Measurements from ENCODE around the gene SSH2.

SSH2 gene

DNA sequence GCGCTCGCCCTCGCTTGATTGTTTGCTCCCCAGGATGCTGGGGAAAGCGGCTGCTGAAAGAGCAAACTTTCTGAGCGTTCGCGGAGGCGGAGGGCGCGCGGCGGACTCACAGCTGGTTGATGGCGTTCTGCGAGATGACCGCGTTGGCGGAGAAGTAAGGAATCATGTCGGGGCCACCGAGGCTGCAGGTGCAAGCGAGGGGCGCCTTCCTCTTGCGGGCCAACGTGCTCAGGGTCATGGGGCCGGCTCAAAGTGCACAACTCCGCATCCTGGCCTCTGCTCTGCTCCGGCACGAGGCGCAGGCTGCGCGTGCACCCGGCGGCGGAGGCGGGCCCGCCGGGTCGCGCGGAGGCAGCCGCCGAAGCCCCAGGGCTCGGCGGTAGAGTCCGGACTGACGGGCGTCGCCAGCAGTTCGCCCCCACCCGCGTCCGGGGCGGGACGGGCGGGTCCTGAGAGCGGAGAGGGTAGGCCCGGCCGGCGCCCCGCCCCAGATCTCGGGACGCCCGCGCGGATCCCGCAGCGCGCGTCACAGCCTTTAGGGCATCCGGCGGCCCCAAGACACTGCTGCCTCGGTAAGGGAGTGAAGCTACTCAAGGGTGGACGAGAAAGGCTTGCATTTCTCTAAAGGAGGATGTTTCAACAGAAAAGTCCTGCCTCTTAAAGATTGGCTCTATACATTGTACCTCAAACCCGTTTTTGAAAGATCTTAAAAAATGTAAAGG, 168.8 kb downstream of the SSH2 start:
- peak; percentile 84 for DNase-seq
- no peaks in the 10 kb centered on the region for H3K9me3 ChIP-seq (ENCODE audit: insufficient read depth, low read length, severe bottlenecking)
- no peaks in the 10 kb centered on the region for H3K27me3 ChIP-seq (ENCODE audit: insufficient read depth, low read length, poor library complexity)
- peak overlapping the region; percentile 80 for H2AFZ ChIP-seq (ENCODE audit: low read depth, low read length)
- H3K79me2 ChIP-seq (ENCODE audit: insufficient read depth, low read length), result peaks cover 11% of the 10 kb centered on the region
- peak overlapping the region; percentile 99 for H3K4me2 ChIP-seq (ENCODE audit: insufficient read depth, low read length)
- H3K4me3 ChIP-seq (ENCODE audit: low read depth in 1 of 2, low read length in 2 of 2), result peak overlapping the region; percentile 47 to 73; a peak in 3 of 4 replicates
- H3K36me3 ChIP-seq (ENCODE audit: insufficient read depth, low read length), result no peaks in the 10 kb centered on the region; the same call in 1 of the 2 replicates
- H3K4me1 ChIP-seq (ENCODE audit: insufficient read depth, low read length), result peaks cover 28% of the 10 kb centered on the region
- H3K27ac ChIP-seq (ENCODE audit: low read length), result peak overlapping the region; percentile 68
- TF ChIP-seq, protein P1, sequence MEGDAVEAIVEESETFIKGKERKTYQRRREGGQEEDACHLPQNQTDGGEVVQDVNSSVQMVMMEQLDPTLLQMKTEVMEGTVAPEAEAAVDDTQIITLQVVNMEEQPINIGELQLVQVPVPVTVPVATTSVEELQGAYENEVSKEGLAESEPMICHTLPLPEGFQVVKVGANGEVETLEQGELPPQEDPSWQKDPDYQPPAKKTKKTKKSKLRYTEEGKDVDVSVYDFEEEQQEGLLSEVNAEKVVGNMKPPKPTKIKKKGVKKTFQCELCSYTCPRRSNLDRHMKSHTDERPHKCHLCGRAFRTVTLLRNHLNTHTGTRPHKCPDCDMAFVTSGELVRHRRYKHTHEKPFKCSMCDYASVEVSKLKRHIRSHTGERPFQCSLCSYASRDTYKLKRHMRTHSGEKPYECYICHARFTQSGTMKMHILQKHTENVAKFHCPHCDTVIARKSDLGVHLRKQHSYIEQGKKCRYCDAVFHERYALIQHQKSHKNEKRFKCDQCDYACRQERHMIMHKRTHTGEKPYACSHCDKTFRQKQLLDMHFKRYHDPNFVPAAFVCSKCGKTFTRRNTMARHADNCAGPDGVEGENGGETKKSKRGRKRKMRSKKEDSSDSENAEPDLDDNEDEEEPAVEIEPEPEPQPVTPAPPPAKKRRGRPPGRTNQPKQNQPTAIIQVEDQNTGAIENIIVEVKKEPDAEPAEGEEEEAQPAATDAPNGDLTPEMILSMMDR (IDR thresholded peaks at IDR 0.05; ENCODE audit: borderline replicate concordance, extremely low read depth, low read length, poor library complexity, severe bottlenecking), result no peak
- TF ChIP-seq EZH2 (IDR thresholded peaks at IDR 0.05; ENCODE audit: borderline replicate concordance, low read depth, low read length, severe bottlenecking), result no peak
- H4K20me1 ChIP-seq (ENCODE audit: insufficient read depth, low read length), result peaks cover 48% of the 10 kb centered on the region
- ATAC-seq (ENCODE audit: insufficient read depth, low read depth), result peak; percentile 82
- peak overlapping the region; percentile 66 for H3K9ac ChIP-seq (ENCODE audit: low read depth, low read length)

GRCh38 chr17:29760279-29761039, 169.6 kb downstream of the SSH2 start:
- no peaks in the 10 kb centered on the region; the same call in 1 of the 2 replicates for H3K36me3 ChIP-seq (ENCODE audit: insufficient read depth, low read length)
- peaks cover 47% of the 10 kb centered on the region for H4K20me1 ChIP-seq (ENCODE audit: insufficient read depth, low read length)
- peaks cover 28% of the 10 kb centered on the region for H3K4me1 ChIP-seq (ENCODE audit: insufficient read depth, low read length)
- TF ChIP-seq, protein P1 (IDR thresholded peaks at IDR 0.05; ENCODE audit: borderline replicate concordance, extremely low read depth, low read length, poor library complexity, severe bottlenecking), result no peak
- no peak for TF ChIP-seq EZH2 (IDR thresholded peaks at IDR 0.05; ENCODE audit: borderline replicate concordance, low read depth, low read length, severe bottlenecking)
- peak overlapping the region; percentile 80 for H2AFZ ChIP-seq (ENCODE audit: low read depth, low read length)
- H3K4me2 ChIP-seq (ENCODE audit: insufficient read depth, low read length), result peak overlapping the region; percentile 99
- H3K79me2 ChIP-seq (ENCODE audit: insufficient read depth, low read length), result peaks cover 11% of the 10 kb centered on the region
- H3K27me3 ChIP-seq (ENCODE audit: insufficient read depth, low read length, poor library complexity), result no peaks in the 10 kb centered on the region
- no peaks in the 10 kb centered on the region for H3K9me3 ChIP-seq (ENCODE audit: insufficient read depth, low read length, severe bottlenecking)
- DNase-seq (peak; percentile 77), ATAC-seq (ENCODE audit: insufficient read depth, low read depth) (peak; percentile 84)
- peak overlapping the region; percentile 68 for H3K27ac ChIP-seq (ENCODE audit: low read length)
- H3K9ac ChIP-seq (ENCODE audit: low read depth, low read length), result peak overlapping the region; percentile 66
- peak overlapping the region; percentile 47 to 73; a peak in 3 of 4 replicates for H3K4me3 ChIP-seq (ENCODE audit: low read depth in 1 of 2, low read length in 2 of 2)

GRCh38 chr17:29758255-29758654, 171.8 kb downstream of the SSH2 start:
- DNase-seq (no peak), ATAC-seq (ENCODE audit: insufficient read depth, low read depth) (no peak)
- H3K4me1 ChIP-seq (ENCODE audit: insufficient read depth, low read length), result peaks cover 28% of the 10 kb centered on the region
- TF ChIP-seq, protein P1 (IDR thresholded peaks at IDR 0.05; ENCODE audit: borderline replicate concordance, extremely low read depth, low read length, poor library complexity, severe bottlenecking), result no peak
- no peak for TF ChIP-seq EZH2 (IDR thresholded peaks at IDR 0.05; ENCODE audit: borderline replicate concordance, low read depth, low read length, severe bottlenecking)
- H3K27ac ChIP-seq (ENCODE audit: low read length), result no peak overlapping the region
- H4K20me1 ChIP-seq (ENCODE audit: insufficient read depth, low read length), result peaks cover 46% of the 10 kb centered on the region
- no peak overlapping the region for H3K9ac ChIP-seq (ENCODE audit: low read depth, low read length)
- H3K79me2 ChIP-seq (ENCODE audit: insufficient read depth, low read length), result peaks cover 11% of the 10 kb centered on the region
- no peak overlapping the region for H3K4me3 ChIP-seq (ENCODE audit: low read depth in 1 of 2, low read length in 2 of 2)
- no peak overlapping the region for H2AFZ ChIP-seq (ENCODE audit: low read depth, low read length)
- H3K36me3 ChIP-seq (ENCODE audit: insufficient read depth, low read length), result peaks cover 8% of the 10 kb centered on the region
- H3K4me2 ChIP-seq (ENCODE audit: insufficient read depth, low read length), result no peak overlapping the region
- H3K27me3 ChIP-seq (ENCODE audit: insufficient read depth, low read length, poor library complexity), result no peaks in the 10 kb centered on the region
- no peaks in the 10 kb centered on the region for H3K9me3 ChIP-seq (ENCODE audit: insufficient read depth, low read length, severe bottlenecking)
